ENCODE results near the gene CREBBP. TPM values are rescaled to one million over a fixed set of nuclear protein-coding genes. Genes with fewer than 3 reads are reported as not detected.

CREBBP gene
- total RNA-seq, 1 experiment from 2014 or later, result 79.6 TPM

DNA sequence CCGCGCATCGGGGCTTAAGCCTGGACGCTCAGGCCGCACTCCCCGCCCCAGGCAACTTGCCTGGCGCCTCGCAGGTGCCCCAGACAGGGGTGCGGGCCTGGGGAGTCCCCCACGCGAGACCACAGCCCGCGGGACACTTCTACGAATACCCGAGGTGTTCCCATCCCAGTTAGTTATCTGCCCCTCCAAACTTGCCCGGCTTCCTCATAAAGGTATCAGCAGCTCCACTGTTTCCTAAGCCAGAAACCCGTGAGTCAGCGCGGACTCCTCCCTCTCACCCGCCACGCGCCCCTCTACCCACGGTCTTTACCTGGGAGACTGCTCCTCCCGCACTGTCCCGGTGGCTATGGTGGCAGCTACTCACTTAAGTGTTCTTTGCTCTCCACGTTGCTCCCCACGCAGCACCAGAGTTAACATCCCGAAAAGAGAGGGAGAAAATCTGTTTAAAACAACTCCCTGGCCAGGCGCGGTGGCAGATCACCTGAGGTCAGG is 1.0 kb upstream of the CREBBP start:
- POLR2A ChIA-PET (ENCODE audit: low non-redundant PET), result no interaction called here
- BruUV-seq (replicated peaks), result no TSS peak
- DNase-seq (ENCODE audit: low spot score), result no peak

DNA sequence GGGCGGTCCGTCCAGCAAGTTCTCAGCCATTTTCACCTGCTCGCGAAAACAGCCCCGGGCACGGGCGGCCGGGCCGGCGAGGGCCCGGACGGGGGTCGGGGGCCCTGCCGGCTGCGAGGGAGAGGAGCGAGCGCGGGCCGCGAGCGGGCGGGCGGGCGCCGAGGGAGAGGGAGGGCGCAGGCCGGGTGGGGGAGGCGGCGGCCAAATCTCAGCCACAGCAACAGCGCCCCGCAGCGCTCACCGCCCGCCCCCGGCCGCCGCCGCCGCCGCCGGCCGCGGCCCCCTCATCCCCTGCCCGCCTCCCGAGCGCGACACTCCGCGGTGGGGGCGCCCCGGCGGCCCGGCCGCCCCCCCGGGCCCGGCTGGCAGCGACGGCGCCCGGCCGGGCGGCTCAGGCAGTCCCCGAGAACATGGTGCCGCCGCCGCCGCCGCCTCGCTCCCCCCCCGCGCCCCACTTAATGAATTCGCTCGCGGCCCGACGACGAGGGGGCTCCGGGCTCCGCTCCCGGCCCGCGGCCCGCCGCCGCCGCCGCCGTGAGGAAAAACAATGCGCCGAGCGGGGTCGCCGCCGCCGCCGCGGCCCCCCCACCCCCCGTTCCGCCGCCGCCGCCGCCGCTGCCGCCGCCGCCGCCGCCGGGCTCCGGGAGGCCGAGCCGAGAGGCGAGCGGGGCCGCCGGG is 487 bp downstream of the CREBBP start:
- CTCF ChIA-PET, result interaction anchor here (0.7 kb wide), 1 partner anchor 374 kb away, joined by 3 read pairs; no protein-coding TSS in a partner anchor
- peak; percentile 74 for DNase-seq (ENCODE audit: low spot score)
- peak overlapping the region; percentile 94 for H3K4me3 ChIP-seq (ENCODE audit: low read depth, low read length, poor library complexity, severe bottlenecking)
- H3K36me3 ChIP-seq (ENCODE audit: insufficient read depth, low read length, poor library complexity, severe bottlenecking), result no peaks in the 10 kb centered on the region
- POLR2A ChIA-PET (ENCODE audit: low non-redundant PET), result no interaction called here
- intact Hi-C loops (cut with micrococcal nuclease; ENCODE audit: unreplicated experiment), result loop anchor here (10.0 kb wide), 1 partner anchor 185 kb away; no protein-coding TSS in a partner anchor
- peak overlapping the region; percentile 92 for H3K27ac ChIP-seq (ENCODE audit: low read depth, low read length, poor library complexity, severe bottlenecking)
- TF ChIP-seq EZH2 (IDR thresholded peaks at IDR 0.05; ENCODE audit: borderline replicate concordance, low read depth, low read length, poor library complexity, severe bottlenecking), result no peak
- TF ChIP-seq, protein P1, sequence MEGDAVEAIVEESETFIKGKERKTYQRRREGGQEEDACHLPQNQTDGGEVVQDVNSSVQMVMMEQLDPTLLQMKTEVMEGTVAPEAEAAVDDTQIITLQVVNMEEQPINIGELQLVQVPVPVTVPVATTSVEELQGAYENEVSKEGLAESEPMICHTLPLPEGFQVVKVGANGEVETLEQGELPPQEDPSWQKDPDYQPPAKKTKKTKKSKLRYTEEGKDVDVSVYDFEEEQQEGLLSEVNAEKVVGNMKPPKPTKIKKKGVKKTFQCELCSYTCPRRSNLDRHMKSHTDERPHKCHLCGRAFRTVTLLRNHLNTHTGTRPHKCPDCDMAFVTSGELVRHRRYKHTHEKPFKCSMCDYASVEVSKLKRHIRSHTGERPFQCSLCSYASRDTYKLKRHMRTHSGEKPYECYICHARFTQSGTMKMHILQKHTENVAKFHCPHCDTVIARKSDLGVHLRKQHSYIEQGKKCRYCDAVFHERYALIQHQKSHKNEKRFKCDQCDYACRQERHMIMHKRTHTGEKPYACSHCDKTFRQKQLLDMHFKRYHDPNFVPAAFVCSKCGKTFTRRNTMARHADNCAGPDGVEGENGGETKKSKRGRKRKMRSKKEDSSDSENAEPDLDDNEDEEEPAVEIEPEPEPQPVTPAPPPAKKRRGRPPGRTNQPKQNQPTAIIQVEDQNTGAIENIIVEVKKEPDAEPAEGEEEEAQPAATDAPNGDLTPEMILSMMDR (conservative IDR thresholded peaks at IDR 0.05; ENCODE audit: low read depth, low read length), result no peak
- no peaks in the 10 kb centered on the region for H3K27me3 ChIP-seq (replicated peaks; ENCODE audit: insufficient read depth, low read depth, low read length, poor library complexity)
- no peaks in the 10 kb centered on the region for H3K9me3 ChIP-seq (ENCODE audit: low read depth, low read length, poor library complexity, severe bottlenecking)
- no TSS peak for BruUV-seq (replicated peaks)
- H3K4me1 ChIP-seq (ENCODE audit: insufficient read depth, low read length, poor library complexity, severe bottlenecking), result peaks cover 43% of the 10 kb centered on the region

More for the DNA sequence above, 1.0 kb upstream of the CREBBP start:
- Histone ChIP-seq H3K4me1 (ENCODE audit: insufficient read depth, low read length, poor library complexity, severe bottlenecking) (peaks cover 35% of the 10 kb centered on the region), H3K36me3 (ENCODE audit: insufficient read depth, low read length, poor library complexity, severe bottlenecking) (no peaks in the 10 kb centered on the region), H3K4me3 (ENCODE audit: low read depth, low read length, poor library complexity, severe bottlenecking) (peak overlapping the region; percentile 94), H3K27me3 (replicated peaks; ENCODE audit: insufficient read depth, low read depth, low read length, poor library complexity) (no peaks in the 10 kb centered on the region), H3K27ac (ENCODE audit: low read depth, low read length, poor library complexity, severe bottlenecking) (peak overlapping the region; percentile 92), H3K9me3 (ENCODE audit: low read depth, low read length, poor library complexity, severe bottlenecking) (no peaks in the 10 kb centered on the region)
- intact Hi-C loops (cut with micrococcal nuclease; ENCODE audit: unreplicated experiment), result no loop called here
- CTCF ChIA-PET, result interaction anchor here (0.5 kb wide), 1 partner anchor 37 kb away, joined by 7 read pairs; no protein-coding TSS in a partner anchor
- TF ChIP-seq EZH2 (IDR thresholded peaks at IDR 0.05; ENCODE audit: borderline replicate concordance, low read depth, low read length, poor library complexity, severe bottlenecking), result no peak
- TF ChIP-seq, protein P1 (conservative IDR thresholded peaks at IDR 0.05; ENCODE audit: low read depth, low read length), result no peak

DNA sequence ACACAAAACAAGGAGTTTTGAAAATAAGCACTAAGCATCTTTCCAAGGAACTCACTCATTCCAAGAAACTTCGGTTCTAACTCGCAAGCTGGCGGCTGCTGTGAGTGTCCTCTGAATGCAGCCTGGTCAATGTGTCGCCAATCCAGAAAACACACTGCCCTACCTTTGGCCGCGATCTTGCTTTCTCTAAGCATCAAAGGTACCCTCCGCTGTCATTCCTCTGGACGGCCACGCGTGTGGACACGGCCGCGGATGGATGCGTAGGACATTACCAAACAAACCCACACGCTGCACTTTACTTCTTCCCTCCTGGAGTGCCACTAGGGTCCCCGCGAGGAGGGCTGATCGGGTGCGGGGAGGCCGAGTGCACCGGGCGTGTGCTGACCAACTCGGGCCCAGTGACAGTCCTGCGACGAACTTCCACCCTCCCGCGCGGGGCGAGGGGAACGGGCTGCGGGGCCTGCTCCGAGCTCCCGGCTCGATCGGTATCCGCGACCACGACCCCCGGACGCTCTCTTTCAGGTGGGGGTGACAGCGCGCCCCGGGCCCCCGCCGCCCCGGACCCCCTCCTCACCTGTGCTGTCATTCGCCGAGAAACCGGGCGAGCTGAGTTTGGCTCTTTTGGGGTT is 1.1 kb downstream of the CREBBP start:
- Histone ChIP-seq H3K27me3 (replicated peaks; ENCODE audit: insufficient read depth, low read depth, low read length, poor library complexity) (no peaks in the 10 kb centered on the region), H3K36me3 (ENCODE audit: insufficient read depth, low read length, poor library complexity, severe bottlenecking) (no peaks in the 10 kb centered on the region), H3K27ac (ENCODE audit: low read depth, low read length, poor library complexity, severe bottlenecking) (peak overlapping the region; percentile 78), H3K4me3 (ENCODE audit: low read depth, low read length, poor library complexity, severe bottlenecking) (peak overlapping the region; percentile 94), H3K9me3 (ENCODE audit: low read depth, low read length, poor library complexity, severe bottlenecking) (no peaks in the 10 kb centered on the region), H3K4me1 (ENCODE audit: insufficient read depth, low read length, poor library complexity, severe bottlenecking) (peaks cover 49% of the 10 kb centered on the region)
- TF ChIP-seq EZH2 (IDR thresholded peaks at IDR 0.05; ENCODE audit: borderline replicate concordance, low read depth, low read length, poor library complexity, severe bottlenecking), result no peak
- TF ChIP-seq, protein P1 (conservative IDR thresholded peaks at IDR 0.05; ENCODE audit: low read depth, low read length), result no peak
- DNase-seq (ENCODE audit: low spot score), result peak; percentile 31
- ChIA-PET POLR2A (ENCODE audit: low non-redundant PET) (no interaction called here), CTCF (interaction anchor here (0.7 kb wide), 1 partner anchor 189 kb away, joined by 3 read pairs; no protein-coding TSS in a partner anchor)
- intact Hi-C loops (cut with micrococcal nuclease; ENCODE audit: unreplicated experiment), result loop anchor here (10.0 kb wide), 1 partner anchor 185 kb away; no protein-coding TSS in a partner anchor
- BruUV-seq (replicated peaks), result no TSS peak

Measured in A673 (cell line).